Amygdala (tissue), 56 donors: Measurements from ENCODE around the gene AMZ1.
"Not testable (repeated sequence)": the region's sequence is repeated elsewhere in the genome, so short reads cannot be mapped to it uniquely, and the experiment has no call there.

ENCODE experiments used
- DNase-seq, 56 donors: peaks; one replicate each; lab custom pipeline; 2025; lab: John Stamatoyannopoulos, UW

The AMZ1 gene

GRCh38 chr7:2723138-2723850 is 35.3 kb downstream of the AMZ1 start:
- no peak for DNase-seq

DNA sequence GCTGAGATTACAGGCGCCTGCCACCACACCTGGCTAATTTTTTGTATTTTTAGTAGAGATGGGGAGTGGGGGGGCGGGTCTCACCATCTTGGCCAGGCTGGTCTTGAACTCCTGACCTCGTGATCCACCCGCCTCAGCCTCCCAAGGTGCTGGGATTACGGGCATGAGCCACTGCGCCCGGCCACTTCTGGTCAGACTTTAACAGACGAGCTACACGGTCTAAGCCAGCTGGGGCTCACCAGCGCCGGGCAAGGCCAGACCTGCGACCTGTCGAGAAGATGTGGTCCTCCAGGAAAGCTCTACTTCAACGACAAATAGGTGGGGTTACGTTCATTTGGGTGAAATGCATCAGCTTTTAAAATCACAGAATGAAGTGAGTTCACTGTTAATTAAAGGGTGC is 36.0 kb downstream of the AMZ1 start:
- DNase-seq, result not testable (repeated sequence)

DNA sequence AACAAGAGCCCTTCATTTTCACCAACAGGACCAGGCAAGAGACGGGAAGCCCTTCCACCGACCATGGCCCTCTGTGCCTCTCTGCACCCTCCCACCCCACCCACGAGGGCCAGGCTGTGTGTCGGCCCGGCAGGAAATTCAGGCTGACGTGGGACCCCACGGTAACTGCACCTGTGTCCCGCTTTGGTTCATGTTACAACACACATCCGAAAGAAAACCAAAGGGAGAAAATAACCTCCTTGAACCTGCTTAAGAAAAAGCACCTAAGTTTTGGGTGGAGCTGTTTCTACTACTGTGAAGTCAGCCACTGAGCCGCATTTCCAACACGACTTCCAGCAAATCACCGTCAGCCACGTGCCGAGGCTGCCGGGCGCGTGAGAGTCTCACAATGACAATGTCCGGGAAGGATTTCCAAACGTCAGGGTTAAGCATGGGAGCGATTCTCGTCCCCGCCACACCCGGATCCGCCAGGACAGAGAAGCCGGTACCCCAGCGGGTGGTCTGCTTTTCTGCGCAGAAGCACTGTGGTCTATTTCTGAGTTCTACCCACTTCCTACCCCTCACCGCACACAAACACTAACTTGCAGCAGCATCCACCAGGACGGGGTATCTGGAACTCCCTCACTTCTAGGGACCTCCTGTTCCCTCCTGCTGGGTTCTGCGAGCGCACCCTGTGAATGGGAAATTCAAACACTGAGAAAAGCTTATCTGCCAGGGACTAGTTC is 36.6 kb downstream of the AMZ1 start:
- no peak for DNase-seq

GRCh38 chr7:2725178-2726105 is 37.4 kb downstream of the AMZ1 start:
- DNase-seq, result no peak

- no peak for DNase-seq
These were observed 38.5 kb downstream of the AMZ1 start for GRCh38 chr7:2726316-2727018.

- not testable (repeated sequence) for DNase-seq
These were observed 39.2 kb downstream of the AMZ1 start for GRCh38 chr7:2727206-2727605.

- DNase-seq, result no peak
These were observed 40.5 kb downstream of the AMZ1 start for GRCh38 chr7:2728316-2729030.

DNA sequence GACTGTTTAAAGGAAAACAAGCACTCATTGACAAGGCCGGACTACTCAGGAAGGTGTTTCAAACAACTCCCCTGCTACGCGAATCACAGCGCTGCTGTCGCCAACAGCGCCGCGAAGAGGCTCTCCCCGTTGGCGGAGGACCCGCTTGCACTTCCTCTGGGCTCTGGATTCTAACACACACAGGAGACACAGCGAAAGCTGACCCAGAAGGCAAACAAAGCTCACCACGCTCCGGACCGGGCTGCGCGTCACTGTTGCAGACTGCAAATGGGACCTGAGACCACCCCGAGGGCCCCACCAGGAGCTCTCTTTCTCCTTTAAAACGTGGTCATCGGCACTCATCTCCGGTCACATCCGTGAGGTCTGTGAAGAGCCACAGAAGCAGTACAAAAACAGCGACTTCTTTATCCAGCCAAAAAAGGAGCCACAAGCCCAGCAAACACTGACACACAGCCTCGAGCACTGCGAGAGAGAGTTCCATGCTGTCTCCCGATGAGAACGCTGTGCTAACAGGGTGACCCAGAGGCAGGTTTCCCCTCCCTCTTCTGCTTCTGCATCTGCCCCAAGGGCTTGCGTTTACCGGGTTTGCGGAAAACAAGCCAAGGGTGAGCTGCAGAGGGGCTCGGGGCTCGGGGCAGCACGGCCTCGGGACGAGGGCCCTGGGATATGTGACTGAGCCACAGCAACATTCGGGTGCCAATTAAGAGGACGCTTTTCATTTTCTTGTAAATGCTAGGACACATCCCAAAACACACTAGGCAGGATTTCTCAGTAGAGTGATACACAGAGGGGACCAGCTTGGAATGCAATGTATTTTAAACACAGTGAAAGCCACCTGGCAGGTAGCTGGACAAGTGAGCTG is 41.3 kb downstream of the AMZ1 start:
- DNase-seq, result peak in 16 of 56 donors; percentile 14 to 64 (median 47)

DNA sequence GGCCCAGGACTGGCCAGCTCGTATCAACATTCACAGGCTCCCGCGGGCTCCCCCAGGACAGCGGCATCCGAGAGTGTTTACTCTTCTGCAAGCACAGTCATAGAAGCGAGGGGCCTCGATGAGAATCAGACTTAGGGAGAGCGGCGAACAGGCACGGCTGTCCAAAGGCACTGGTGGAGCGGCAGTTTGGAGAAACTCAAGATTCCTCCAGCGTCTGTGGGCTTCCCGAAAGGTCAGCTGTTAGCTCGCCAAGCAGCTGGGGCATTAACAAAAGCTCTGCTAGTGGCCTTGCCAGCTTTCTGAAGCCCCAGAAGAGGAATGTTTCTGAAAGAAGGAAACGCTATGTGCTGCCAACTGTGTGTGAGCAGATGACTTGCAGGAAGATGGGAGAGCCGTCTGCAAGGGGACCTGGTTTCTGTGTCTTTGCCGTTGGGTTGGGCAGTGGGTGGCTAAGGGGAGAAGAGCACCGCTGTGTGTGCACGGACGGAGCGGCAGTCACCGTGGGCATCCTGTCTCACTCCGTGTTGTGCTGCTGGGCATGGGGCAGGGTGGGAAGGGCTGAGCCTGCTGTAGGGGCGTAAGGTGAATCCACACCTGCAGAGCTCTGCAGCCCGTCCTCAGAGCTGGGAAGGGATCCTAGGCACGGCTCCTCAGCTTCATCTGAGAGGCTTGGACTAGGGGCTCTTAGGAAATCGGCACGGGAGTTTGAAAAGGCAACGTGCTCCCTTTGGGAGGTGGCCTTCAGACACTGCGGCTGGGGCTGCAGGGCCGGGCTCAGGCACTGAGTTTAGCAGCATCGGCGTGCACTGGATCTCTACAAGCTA is 42.1 kb downstream of the AMZ1 start:
- DNase-seq, result peak in 46 of 56 donors; percentile 24 to 82 (median 62)

GRCh38 chr7:2730846-2731770 is 43.1 kb downstream of the AMZ1 start:
- DNase-seq, result no peak

DNA sequence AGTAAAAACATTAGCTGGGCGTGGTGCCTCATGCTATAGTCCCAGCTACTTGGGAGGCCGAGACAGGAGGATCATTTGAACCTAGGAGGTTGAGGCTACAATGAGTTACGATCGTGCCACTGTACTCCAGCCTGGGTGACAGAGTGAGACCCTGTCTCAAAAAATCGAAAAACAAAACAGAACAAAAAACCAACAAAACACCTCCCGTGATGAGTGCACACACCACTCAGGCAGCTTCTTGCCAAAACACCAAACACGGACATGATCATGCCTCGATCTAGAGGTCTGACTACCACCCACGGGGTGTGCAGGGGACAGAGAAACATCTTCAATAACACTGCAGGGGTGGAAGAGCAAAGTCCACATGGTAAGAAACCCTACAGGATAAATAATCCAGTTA is 44.4 kb downstream of the AMZ1 start:
- DNase-seq, result no peak

- DNase-seq, result peak in 17 of 56 donors; percentile 18 to 60 (median 45)
These were observed 45.1 kb downstream of the AMZ1 start for GRCh38 chr7:2732959-2733584.

DNA sequence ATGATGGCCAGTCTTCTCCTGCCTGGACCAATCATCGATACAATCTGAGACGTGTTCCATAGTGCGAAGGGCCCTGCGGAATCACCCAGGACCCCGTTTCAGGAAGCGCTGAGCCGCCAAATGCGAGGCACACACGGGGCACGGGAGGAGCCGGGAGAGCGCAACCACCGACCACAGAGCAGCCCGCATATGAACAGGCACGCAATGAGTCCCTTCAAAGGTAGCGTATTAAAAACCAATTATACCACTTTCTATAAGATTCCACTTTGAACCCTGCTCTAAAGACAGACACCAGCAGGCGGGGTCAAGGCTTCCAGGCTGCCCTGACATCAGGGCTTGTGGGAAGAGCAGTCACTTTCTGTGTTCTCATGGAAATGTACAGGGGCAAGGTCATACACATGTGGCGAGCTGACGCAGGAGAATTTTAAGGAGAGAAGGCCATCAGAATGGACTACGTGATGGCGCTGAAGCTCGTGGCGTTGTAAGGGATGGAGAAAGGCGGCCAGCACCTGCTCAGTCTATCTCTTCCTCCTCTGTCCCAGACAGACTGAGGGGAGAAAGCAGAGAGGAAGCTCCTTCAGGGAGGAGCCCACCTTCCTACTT is 46.2 kb downstream of the AMZ1 start:
- no peak for DNase-seq

DNA sequence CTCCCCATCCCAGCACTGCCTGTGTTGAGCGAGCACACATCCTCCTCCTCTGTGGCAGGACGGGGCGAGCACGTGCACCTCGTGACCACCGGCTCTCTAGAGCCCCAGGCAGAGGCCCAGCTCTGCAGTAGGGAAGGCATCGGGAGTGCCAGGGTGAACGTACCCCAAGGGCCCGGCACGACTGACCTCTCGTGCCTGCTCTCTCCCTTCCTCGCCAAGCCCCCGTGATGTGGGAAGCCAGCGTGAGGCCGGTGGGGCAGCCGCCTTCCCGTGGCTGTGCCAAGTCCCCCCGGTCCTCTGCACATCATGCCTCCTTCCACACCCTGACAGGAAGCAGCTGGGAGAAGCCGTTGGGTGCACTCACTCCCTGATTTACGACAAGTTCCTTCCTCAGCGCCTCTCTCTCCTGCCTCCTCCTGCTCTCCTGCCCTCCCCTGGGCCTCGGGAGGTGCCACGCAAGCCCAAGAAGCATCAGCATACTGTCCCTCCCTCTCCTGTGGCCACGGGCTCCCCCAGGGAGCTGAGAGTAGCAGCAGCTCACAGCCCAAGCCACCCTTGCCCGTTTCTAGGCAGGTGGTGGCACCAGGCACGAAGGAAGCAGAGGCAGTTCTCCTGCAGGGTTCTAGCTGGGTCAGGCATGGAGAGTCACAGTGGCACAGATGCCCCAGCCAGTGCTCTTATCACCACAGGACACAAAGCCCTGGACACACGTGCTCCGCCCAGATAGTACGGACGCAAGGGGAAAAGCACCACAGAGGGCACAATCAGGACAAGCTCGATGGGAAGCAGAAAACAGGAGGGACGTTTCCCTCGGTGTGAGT is 47.0 kb downstream of the AMZ1 start:
- DNase-seq, result peak in 11 of 56 donors; percentile 20 to 69 (median 53)

DNA sequence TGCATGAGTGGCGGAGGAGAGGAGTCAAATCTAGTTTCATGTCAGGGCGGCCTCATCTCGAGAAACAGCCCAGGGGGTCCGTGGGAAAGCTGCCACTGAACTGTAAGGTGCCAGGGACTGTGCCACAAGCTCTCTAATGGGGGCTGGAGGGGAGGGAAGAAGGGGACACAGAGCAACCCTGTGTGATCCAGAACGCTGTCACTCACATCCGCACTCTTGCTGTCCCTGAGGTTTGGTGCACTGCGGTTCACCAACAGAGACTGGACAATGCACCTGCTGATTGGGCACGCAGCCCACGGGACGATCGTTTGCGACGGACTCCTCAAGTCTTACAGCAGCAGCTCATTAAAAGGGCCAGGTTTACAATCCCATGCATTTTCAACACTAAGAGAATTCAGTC is 47.7 kb downstream of the AMZ1 start:
- no peak for DNase-seq
